Right ventricle myocardium inferior (tissue), 1 donor: ENCODE data around the gene GP9. TPM values are rescaled to one million over a fixed set of nuclear protein-coding genes. Genes with fewer than 3 reads are reported as not detected.

Experiments used
- ATAC-seq: fragments of 200-7000 bp; cut with Tn5 transposase; one replicate; pipeline ENCODE4 v1.9.1; 2020; ENCODE audit warnings: mild to moderate bottlenecking, moderate library complexity
- DNase-seq: peaks from one replicate; pipeline ENCODE4 v3.0.0; 2021; ENCODE audit errors: missing footprints
- intact Hi-C: fragments of 100-400 bp; cut with DNase I; formaldehyde crosslinking; loops from one replicate; pipeline ENCODE4 v1.11.0; 2022
- total RNA-seq: library from RNA; stranded (reverse); fragmentation: NEBNext Ultra II Directional; extraction: Animal tissue kit (Norgen Biotek cat#: 25700); gene quantifications from one replicate; pipeline ENCODE4 v1.2.1, GENCODE V29; 2021
- donor health status: DM: no; HTN: yes; CAD: no; lungs with severe emphysema.

Gene GP9
- total RNA-seq, 1 donor from 2014 or later, result not detected

DNA sequence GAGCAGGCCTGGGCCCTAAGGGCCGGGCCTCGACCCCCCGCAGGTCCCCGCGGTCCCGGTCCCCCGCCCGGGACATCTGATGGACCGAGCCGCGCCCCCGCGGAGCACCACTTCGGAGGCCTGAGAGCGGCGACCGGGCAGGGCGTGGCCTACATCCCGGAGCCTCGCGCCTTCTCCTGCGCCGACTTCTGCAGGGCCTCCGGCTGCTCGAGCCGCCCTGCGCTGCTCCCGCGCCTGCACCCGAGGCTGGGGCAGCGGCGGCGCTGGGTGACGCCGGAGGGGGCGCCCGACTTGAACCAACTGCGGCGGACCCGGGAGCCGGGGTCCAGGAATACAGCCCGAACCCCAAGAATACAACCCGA is 14.9 kb upstream of the GP9 start:
- DNase-seq (no peak), ATAC-seq (peak; percentile 53)
- intact Hi-C loops, result no loop called here

GRCh38 chr3:129046037-129046731 is 14.4 kb upstream of the GP9 start:
- ATAC-seq (peak; percentile 38), DNase-seq (no peak)
- intact Hi-C loops, result no loop called here

DNA sequence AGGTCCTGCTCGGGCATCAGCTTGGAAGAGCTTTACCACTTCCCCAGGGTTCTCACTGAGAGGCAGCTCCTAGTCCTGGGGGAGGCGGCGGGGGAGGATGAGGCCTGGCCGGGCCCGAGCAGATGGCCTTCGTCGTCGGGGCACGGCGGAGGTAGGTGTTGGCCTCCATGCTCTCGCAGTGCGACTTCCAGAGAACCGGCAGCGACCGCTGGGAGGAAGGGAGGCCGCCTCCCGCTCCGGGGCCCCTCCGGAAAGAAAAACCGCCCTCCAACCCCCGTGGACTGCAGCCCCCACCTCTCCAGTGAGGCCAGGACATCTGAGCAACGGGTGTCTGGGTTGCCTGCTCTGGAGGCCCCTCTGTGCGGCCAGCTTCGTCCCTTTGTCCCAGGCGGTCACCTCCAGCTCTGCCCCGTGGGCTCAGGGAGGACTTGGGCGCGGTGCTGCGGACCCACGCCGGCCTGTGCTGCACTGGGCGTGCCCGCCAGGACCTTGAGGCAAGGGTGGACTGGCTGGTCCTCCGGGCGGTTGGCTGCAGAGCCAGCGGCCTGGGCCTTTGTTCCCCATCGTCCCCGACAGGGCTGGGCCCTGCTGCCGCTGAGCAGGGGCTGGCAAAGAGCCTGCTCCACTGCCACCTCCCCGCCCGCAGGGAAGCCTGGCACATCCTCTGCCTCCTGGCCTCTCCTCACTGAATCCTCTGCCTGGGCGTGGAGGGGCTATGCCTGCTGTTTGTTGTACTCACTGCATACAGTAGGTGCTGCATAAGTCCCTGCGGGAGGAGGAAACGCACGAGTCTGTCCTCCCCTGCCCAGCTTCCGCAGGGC is 13.6 kb upstream of the GP9 start:
- ATAC-seq (no peak), DNase-seq (no peak)
- intact Hi-C loops, result no loop called here

- ATAC-seq (no peak), DNase-seq (no peak)
- intact Hi-C loops, result no loop called here
Observed at GRCh38 chr3:129047553-129047839, 13.1 kb upstream of the GP9 start.

DNA sequence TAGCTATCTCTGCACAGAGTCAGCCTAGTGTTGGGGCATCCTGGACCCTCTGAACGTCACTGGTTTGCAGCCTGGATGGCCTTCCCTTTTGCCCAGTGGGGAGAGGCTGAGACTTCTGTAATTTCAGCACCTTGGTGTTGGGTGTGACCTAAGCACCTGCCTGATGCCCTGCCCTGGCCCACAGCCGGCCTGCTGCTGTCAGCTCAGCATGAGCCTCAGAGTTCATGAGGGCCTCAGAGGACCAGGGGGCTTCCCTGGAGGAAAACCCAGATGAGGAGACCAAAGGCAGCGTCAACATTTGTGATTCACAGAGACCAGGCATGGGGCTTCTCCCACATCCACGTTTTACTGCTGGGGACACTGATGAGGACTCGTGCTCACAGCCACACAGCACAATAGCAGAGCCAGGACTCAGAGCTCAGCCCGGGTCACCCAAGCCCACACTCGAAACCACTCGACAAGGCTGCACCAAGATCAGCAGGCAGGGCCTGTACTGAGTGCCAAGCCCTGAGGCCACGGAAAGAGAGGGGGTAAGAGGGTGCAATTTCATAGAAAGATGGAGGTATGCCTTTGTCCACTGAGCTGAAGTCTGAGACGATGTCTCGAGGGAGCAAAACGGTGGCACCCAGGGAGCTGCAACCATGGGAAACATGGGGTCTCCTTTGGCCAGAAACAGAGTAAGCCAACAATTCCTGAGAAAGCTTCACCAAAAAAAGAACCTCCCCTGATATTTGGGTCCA is 9.9 kb upstream of the GP9 start:
- ATAC-seq (no peak), DNase-seq (peak; percentile 61)
- intact Hi-C loops, result no loop called here

GRCh38 chr3:129051871-129052340 is 8.7 kb upstream of the GP9 start:
- peak; percentile 60 for ATAC-seq
- intact Hi-C loops, result loop anchor here (1.0 to 2.0 kb wide), 2 partner anchors 25 to 193 kb away; no protein-coding TSS in a partner anchor
- DNase-seq, result peak; percentile 71

GRCh38 chr3:129052675-129053074 is 7.9 kb upstream of the GP9 start:
- intact Hi-C loops, result loop anchor here (1.0 to 2.0 kb wide), 3 partner anchors 26 to 193 kb away; no protein-coding TSS in a partner anchor
- DNase-seq (peak; percentile 76), ATAC-seq (peak; percentile 83)

GRCh38 chr3:129054605-129055104 is 5.9 kb upstream of the GP9 start:
- no peak for ATAC-seq
- DNase-seq, result no peak
- intact Hi-C loops, result no loop called here

DNA sequence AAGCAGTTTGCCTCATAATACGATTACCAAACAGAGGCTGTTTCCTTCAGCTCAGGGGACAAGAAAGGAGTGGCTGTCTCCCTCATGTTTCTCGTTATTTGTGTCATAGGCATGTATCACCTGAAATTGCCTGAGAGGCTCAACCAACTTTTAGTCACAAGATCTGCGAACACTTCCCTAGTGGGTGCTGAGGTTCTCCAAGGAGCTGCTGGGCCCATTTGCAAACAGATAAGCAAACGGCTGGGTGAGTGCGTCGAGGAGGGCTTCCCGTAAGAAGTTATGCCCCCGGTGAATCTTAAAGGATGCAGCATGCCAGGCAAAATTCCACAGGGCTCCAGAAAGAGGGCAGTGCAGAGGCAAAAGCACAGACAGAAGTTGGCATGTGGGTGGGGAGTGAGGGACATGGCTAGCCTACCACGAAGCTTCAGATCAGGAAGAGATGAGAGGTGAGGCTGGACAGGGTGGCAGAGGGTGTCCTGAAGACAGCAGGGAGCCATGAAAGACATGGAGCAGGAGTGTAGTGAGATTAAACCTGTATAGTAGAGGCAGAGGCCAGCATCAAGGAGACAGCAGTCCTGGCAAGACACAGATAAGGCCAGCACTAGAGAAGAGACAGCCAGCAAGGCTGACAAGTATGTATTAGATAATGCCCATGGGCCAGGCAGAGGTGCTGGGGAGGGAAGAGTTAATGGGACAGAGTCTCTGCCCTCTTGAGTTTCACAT is 4.0 kb upstream of the GP9 start:
- intact Hi-C loops, result no loop called here
- DNase-seq (peak; percentile 16), ATAC-seq (no peak)

GRCh38 chr3:129057249-129057648 is 3.3 kb upstream of the GP9 start:
- intact Hi-C loops, result no loop called here
- no peak for ATAC-seq
- DNase-seq, result no peak

DNA sequence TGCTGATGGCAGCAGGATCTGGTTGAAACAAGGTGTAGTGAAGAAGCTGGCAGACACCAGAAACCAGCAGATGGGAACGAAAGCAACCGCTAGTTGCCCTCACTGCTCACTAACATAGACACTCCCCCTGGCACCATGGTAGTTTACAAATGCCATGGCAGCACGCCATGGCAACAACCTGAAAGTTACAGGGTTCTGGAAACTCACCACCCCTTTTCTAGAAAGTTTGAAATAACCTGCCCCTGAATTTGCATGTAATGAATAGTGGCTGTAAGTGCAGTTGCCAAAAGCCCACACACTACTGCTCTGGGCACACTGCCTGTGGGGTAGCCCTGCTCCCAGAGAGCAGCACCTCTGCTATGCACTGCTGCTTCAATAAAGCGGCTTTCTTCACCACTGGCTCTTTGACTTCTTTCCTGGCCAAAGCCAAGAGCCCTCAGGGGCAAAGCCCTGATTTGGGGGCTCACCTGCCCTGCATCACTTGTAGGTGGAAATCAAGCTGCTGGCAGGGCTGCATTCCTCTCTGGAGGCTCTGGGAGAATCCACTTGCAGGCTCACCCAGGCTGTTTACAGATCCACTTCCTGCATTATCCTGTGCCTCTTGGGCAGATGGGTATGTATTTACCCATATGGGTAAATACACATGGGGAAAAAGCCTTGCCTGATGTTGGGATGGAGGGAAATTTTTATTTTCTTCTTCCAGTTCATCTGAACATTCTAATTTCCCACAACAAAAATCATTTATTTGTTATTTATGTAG is 2.0 kb upstream of the GP9 start:
- intact Hi-C loops, result no loop called here
- ATAC-seq (no peak), DNase-seq (peak; percentile 46)

- intact Hi-C loops, result no loop called here
- ATAC-seq (no peak), DNase-seq (peak; percentile 5)
Observed at GRCh38 chr3:129059311-129059958, 1.1 kb upstream of the GP9 start.

DNA sequence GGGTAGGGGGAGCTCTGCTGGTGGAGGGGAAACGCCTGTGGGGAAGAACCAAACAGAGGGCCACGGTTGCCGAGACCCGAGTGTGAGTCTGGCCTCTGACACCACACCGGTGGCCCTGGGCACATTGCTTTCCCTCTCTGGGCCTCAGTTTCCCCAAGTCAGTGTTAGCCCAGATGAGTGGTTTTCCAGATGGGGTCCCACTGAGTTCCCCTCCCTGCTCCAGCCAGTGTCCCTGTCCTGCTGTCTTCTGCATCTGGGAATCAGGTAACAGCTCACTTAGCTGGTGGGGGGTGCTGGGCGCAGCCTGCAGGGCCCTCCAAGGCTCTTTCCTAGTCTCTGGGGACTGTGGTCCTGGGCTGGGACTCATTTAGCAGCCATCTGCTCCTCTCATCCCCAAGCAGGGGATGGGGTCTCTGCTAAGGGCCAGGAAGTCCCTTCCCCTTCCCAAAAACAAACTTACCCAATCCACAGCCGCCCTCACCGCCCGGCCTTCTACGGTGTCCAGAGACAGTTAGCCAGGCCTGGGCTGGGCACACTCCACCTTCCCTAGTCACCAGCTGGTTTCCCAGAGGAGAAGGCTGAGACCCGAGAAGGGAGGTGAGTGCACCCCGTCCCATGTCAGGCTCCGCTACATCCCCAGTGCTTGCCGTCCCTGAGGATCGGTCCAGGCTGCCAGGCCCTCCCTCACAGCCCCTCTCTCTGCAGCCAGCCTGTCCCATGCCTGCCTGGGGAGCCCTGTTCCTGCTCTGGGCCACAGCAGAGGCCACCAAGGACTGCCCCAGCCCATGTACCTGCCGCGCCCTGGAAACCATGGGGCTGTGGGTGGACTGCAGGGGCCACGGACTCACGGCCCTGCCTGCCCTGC is 676 bp downstream of the GP9 start:
- DNase-seq (peak; percentile 47), ATAC-seq (no peak)
- intact Hi-C loops, result no loop called here

DNA sequence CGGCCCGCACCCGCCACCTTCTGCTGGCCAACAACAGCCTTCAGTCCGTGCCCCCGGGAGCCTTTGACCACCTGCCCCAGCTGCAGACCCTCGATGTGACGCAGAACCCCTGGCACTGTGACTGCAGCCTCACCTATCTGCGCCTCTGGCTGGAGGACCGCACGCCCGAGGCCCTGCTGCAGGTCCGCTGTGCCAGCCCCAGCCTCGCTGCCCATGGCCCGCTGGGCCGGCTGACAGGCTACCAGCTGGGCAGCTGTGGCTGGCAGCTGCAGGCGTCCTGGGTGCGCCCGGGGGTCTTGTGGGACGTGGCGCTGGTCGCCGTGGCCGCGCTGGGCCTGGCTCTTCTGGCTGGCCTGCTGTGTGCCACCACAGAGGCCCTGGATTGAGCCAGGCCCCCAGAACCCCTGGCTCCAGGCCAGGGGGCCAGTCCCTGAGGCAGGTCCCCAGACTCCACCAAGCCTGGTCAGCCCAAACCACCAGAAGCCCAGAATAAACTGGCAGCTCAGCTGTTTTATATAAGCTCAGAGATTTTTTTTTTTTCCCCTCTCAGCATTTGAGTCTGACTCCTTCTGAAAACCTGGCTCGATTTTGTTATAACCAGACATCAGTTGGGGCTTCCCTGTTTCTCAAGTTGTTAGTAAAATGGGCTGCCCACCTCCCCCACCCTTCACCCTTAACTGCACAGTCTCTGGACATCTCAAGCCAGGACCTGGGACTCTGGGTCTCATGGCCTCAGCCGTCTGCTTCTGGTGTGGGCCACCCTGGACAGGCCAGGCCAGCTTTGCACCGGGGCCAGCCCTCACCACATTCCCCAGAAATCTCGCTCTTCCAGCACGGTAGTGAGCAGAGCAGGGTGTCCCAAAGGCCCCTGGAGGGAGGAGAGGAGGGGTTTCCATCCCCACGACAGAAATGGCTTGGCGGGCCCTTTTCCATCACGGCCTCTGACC is 1.6 kb downstream of the GP9 start:
- intact Hi-C loops, result no loop called here
- ATAC-seq (no peak), DNase-seq (peak; percentile 51)

- ATAC-seq, result no peak
- intact Hi-C loops, result no loop called here
- peak; percentile 59 for DNase-seq
Observed at GRCh38 chr3:129063091-129063640, 2.6 kb downstream of the GP9 start.
